Astrocyte of the cerebellum (primary cell): Measurements from ENCODE around the gene NCOA1.

Source experiments
- DNase-seq: peaks from one replicate; pipeline ENCODE4 v3.0.0-alpha.2; 2011; ENCODE audit warnings: low read depth
- H3K4me3 ChIP-seq: 2 replicates; pipeline ENCODE4 v1.5.1; 2011; ENCODE audit warnings: mild to moderate bottlenecking, low read depth, low read length, moderate library complexity
- in situ Hi-C: cut with HindIII; loops from 2 replicates; pipeline ENCODE4 v1.10.0; 2017; ENCODE audit warnings: low sequenced_read_pairs
- TF ChIP-seq, protein P1 (sequence below): IDR thresholded peaks from 2 replicates; pipeline ENCODE4 v1.5.1; 2012; ENCODE audit warnings: low read length, low read depth, moderate library complexity, mild to moderate bottlenecking; ENCODE audit errors: missing control alignments

NCOA1 gene

DNA sequence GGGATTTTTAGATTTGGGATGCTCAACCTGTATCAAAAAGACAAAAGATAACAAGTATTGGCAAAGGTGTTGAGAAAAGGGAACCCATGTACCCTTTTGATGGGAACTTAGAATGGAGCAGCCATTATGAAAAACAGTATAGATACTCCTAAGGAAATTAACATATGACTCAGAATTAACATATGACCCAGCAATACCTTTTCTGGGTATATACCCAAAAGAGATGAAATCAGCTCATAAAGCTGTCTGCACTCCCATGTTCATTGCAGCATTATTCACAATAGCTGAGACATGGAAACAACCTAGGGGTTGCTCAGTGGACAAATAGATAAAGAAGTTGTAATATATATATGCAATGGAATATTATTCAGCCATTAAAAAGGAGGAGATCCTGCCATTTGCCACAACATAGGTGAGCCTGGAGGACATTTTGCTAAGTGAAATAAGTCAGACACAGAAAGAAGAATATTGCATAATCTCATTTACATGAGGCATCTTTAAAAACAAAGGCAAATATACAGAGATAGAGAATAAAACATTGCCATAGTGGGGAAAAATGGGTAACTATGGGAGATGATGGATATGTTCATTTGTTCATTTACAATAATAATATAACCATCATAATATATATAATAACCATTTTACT, 160.1 kb downstream of the NCOA1 start:
- TF ChIP-seq, protein P1, sequence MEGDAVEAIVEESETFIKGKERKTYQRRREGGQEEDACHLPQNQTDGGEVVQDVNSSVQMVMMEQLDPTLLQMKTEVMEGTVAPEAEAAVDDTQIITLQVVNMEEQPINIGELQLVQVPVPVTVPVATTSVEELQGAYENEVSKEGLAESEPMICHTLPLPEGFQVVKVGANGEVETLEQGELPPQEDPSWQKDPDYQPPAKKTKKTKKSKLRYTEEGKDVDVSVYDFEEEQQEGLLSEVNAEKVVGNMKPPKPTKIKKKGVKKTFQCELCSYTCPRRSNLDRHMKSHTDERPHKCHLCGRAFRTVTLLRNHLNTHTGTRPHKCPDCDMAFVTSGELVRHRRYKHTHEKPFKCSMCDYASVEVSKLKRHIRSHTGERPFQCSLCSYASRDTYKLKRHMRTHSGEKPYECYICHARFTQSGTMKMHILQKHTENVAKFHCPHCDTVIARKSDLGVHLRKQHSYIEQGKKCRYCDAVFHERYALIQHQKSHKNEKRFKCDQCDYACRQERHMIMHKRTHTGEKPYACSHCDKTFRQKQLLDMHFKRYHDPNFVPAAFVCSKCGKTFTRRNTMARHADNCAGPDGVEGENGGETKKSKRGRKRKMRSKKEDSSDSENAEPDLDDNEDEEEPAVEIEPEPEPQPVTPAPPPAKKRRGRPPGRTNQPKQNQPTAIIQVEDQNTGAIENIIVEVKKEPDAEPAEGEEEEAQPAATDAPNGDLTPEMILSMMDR, result no peak
- DNase-seq, result no peak
- in situ Hi-C loops, result no loop called here
- H3K4me3 ChIP-seq, result no peak overlapping the region

DNA sequence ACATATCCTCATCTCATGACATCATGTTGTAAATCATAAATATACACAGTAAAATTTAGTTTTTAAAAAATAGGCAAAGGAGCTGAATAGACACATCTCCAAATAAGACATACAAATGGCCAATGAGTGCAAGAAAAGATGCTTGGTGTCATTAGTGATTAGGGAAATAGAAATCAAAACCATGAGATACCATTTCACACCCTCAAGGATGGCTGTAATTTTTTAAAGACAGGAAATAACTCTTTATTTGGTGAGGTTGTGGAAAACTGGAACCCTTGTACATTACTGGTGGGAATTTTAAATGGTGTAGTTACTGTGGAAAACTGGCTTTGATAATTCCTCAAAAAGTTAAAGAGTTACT, 160.6 kb downstream of the NCOA1 start:
- no peak for DNase-seq
- H3K4me3 ChIP-seq, result no peak overlapping the region
- TF ChIP-seq, protein P1, result no peak
- in situ Hi-C loops, result no loop called here

DNA sequence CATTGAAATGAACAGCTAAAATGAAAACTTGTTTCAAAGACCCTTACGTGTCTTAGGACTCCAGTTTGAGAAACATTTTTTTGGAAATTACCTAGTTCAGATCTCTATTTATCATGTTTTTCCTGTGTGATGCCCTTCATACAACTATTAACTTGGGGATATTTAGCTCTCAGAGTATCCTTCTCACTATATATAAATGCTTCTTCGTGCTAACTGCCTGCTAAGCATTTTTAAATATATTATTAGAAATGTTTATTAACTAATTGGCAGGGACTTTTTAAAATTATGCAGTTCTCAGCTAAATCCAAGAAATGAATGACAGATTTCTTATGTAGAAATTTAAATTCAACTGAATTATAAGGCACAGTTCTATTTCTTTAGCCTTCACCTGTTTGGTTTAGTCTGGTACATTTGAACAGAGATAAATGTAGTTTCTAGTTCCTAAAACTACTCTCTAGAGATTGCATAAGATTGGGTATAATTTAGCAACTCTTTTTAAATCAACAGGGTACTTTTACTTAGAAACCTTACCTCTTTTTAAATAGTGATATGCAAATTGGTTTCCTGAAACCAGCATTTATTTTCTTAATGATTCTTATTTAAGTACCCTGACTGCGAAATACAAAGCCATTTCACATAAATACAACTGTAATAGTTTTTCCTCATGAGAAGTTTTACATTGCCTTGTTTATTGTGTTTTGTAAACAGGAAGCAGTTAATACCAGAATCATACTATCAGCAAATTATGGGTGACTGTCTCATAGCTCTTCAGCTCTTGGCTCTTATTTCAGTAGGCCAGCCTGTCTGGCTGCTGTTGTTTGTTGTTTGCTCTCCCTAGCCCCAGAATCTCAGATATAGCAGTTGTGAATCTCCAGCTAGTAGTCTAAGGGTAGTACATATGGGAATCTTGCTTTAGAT, 161.5 kb downstream of the NCOA1 start:
- TF ChIP-seq, protein P1, result no peak
- in situ Hi-C loops, result no loop called here
- DNase-seq, result no peak

GRCh38 chr2:24657818-24658217, 166.8 kb downstream of the NCOA1 start:
- TF ChIP-seq, protein P1, result no peak
- no peak for DNase-seq
- H3K4me3 ChIP-seq, result no peak overlapping the region
- in situ Hi-C loops, result no loop called here

More for the DNA sequence above, 161.5 kb downstream of the NCOA1 start:
- no peak overlapping the region for H3K4me3 ChIP-seq

- in situ Hi-C loops, result no loop called here
- TF ChIP-seq, protein P1, result no peak
- DNase-seq, result no peak
- no peak overlapping the region for H3K4me3 ChIP-seq
Observed at GRCh38 chr2:24658531-24659202, 167.6 kb downstream of the NCOA1 start.

DNA sequence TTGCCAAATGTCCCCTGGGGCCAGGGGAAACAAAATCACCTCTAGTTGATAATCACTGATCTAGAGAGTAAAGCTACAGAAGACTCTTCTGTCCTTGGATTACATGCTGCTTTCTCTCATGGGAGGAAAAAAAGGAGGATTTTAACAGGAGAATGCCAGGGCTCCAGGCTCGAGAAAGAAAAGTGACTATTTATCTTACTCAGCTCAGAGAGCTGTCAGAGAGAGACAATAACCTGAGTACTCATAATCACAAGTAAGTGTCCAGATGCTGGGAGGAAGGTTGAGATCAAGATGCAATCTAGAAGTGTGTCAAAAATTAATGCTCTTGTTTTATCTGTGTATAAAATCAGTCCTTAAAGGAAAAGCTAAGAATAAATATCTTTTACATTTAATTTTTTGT, 168.8 kb downstream of the NCOA1 start:
- in situ Hi-C loops, result no loop called here
- no peak overlapping the region for H3K4me3 ChIP-seq
- DNase-seq, result no peak
- TF ChIP-seq, protein P1, result no peak
